ENCODE measurements around the gene PRKAR1B.

The PRKAR1B gene

DNA sequence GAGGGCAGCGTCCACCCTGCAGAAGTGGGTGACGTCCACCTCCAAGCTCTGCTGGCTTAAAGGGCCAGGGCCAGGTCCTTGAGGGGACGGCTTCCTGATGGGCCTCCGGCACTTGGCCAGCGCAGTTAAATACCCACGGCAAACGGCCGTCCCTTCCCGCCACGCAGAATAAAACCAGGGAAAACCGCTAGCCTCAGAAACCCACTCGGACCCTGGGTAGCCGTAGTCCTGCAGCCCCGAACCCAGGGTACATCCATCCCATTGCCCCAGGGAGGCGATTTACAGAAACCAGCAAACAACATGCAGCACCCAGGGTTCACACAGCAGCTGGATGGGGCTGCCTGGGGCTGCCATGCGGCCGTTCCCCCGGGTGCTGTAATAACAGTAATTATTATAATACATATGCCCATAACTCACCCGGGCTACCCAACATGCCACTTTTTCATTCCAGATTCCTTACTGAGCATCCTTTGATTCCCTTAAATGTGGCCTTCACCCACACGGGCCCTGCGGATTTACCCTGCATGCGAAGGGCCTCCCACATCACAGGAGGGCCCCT, 126.0 kb downstream of the PRKAR1B start:
- no peak for DNase-seq

DNA sequence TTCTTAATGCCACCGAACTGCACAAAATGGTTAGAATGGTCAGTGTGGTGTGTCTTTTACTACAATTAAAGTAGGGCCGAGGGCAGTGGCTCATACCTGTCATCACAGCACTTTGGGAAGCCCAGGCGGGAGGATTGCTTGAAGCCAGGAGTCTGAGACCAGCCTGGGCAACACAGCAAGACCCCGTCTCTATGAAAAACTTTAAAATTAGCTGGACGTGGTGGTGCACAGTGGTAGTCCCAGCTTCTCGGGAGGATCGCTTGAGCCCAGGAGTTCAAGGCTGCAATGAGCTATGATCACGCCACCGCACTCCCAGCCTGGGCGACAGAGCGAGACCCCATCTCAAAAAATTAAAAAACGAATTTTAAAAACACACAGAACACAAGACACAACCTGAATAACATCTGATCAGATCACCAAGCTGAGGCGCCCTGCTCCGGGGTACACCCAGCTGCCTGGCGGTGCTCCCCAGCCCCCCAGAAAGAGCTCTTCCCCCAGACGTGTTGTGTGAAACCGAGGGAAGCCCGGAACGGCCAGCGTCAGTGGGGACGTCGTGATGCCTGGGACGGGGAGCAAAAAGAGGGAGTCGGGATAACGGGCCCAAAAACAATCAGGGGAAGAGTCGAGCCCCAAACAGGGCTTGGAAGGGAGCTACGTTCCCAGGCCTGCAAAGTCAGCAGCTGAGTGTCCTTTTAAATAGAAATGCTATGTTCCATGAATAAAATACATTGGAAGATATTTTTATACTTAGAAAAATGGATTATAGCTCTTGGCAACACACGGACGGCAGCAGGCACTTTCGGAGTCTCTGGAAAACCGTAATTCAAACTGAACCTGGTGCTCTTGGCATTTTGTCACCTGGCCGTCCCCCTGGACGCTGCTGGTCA, 126.7 kb downstream of the PRKAR1B start:
- no peak for DNase-seq

DNA sequence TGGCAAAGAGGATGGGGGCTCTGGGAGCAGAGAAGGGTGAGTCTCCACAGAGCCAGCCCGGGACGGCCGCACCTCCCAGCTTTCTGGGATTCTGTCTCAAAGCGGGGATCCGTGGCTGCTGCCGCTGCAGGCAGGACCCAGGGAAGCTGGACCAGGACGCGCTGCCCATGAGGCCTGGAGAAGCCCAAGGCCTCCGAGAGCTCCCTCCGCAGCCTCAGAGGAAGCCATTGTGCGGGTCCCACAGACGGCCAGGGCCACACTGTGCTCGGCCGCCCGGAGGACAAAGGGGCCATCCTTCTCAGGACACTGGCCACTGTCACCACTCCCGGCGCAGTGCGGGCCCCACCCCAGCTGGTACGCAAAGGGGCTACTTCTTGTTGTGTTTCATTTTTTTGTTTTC, 128.2 kb downstream of the PRKAR1B start:
- no peak for DNase-seq

DNA sequence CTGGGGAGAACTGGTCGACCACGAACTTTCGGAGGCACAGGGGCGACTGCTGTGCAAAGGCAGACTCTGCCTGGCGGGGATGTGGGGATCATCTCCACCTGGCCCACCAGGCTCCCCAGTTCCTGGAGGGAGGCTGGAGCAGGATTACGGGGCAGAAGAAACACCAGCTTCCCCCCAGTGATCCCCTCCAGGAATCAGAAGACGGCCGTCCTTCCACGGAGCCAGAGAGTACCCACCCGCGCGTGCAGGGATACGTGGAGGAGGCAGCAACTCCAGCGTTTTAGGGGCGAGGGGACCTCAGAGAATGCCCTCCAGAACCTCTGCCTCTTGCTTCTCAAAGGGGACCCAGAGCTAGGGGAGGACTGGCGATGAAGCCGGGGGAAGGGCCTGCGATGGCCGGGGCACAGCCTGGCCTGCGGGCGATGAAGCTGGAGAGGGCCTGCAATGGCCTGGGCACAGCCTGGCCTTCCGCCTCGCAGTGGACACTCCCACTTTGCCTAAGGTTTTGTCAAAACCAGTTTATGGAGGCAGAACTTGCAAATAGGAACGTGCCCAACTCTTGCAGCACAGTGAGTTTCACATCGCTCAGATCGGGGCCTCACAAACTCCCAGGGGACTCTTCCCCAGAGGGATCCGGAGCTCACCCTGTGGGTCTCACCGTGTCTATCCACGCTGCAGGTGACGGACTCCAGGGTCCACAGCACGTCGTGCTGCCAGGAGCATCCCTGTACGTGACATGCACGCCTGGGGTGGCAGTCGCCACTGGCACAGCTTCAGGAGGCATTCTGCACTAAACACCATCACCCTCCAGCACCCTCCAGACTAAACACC, 129.5 kb downstream of the PRKAR1B start:
- no peak for DNase-seq

DNA sequence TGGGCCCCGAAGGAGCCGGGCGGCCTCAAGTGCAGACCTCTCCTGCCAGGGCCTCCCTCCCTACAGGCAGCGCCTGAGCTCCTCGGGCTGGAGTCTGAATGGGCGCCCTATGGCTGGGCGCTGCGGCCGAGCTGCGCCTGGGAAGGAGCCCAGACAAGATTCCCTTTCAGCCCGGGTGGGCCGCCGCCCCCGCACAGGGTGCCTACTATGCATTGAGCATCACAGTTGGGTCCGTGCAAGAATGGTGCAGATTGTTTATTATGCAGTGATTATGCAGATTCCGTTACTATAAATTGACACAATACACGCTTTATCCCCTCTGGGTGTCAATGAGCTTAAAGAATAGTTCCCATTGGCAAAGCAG, 130.3 kb downstream of the PRKAR1B start:
- no peak for DNase-seq

DNA sequence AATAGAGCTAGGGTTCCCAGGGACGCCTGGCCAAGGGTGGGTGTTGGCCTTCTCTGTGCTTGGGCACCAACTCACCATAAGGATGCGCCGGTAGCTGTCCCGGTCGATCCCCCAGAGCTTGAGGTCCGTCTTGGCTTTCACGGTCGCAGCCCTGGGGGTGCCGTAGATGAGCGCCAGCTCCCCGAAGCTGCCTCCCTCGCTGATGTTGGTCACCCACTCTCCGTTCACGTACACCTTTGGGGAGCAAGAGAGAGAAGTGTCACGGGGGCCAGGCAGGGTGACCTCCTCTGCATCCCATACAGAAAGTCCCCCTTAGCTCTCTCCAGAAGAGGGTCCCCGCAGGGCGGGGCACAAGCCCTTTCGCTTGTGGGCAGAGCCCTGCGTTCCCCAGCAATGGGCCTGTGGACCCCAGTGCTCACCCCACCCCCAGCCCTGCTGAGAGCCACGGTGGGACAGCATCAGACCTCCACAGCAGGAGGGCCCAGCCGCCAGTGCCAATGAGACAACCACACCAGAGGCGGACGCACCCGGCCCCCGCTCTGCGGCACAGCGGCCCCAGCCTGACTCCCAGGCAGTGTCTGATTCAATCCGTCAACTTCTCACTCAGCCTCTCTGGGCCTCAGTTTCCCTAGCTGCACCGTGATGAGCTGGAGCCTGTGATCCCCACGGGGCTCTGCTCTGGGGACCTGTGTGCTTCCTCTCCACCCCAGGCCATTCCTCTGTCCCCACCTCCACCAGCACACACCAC, 130.8 kb downstream of the PRKAR1B start:
- DNase-seq = no peak

DNA sequence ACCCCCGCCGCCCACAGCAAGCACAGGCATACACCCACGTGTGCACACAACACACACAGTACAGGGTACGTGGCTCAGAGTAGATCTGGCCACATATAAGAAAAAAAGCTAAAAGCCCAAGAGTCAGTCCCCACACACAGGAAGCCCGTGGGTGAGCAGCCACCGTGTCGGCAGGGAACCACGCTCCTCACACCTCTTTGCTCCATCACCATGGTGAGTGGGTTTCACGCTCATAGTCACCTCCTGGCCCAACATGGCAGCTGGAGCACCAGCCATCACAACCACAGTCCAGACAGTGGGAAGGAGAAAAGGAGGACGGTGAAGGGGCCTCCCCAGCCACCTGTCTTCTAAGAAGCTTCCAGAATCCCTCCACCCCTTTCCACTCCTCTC, 131.5 kb downstream of the PRKAR1B start:
- DNase-seq = no peak

DNA sequence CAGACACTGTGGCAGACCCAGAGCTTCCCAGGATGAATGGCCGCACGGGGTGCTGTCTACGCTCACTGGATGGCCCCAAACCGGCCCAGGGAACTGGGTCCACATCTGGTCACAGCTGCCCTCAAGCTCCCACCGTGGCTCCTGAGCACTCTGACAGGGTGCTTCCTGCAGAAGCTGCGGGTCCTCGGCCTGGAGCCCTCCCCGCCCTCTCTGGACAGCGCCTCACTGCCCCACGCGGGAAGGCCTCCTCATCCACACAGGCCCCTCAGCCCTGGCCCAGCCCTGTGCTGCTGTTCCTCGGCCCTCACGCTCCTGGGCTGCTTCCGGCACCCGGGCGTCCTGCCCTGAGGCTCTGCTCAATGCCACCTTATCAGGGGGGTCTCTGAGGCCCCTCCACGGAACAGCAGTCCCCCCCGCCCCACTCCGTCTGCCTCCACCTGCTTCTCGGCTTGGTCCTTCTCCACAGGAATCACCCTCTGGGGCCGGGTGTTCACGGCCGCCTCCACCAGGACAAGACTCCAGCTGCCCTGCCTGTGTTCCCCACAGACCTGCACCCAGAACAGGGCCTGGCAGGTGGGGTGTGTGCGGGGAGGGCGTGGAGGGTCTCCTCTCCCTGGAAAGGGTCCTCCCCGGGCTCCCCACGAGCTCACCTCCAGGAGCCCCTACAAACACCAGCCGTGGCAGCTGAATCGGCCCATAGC, 132.0 kb downstream of the PRKAR1B start:
- DNase-seq = no peak

DNA sequence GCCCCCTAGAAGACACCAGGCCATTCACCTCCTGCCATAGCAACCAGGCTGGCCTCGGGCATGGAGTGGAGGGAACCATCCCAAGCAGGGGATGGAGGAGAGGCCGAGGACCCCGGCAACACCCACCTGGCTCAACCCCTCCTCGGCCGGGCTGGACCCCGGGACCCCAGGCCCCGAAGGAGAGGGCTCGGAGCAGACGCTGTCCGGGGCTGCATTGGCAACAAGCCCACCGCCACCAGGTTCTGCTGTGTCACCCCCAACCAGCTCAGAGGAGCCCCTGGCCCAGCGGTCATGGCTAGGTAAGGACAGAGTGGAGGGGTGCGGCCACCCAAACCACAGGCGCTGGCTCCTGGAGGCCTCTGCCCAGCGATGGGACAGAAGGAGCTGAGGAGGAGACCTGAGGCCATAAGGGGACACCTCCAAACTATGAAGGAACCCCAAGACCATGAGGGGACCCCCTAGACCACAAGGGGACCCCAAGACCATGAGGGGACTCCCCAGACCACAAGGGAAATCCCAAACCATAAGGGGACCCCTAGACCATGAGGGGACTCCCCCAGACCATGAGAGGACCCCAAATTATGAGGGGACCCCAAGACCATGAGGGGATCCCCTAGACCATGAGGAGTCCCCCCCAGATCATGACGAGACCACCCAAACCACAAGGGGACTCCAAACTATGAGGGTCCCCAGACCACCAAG, 132.7 kb downstream of the PRKAR1B start:
- no peak for DNase-seq

DNA sequence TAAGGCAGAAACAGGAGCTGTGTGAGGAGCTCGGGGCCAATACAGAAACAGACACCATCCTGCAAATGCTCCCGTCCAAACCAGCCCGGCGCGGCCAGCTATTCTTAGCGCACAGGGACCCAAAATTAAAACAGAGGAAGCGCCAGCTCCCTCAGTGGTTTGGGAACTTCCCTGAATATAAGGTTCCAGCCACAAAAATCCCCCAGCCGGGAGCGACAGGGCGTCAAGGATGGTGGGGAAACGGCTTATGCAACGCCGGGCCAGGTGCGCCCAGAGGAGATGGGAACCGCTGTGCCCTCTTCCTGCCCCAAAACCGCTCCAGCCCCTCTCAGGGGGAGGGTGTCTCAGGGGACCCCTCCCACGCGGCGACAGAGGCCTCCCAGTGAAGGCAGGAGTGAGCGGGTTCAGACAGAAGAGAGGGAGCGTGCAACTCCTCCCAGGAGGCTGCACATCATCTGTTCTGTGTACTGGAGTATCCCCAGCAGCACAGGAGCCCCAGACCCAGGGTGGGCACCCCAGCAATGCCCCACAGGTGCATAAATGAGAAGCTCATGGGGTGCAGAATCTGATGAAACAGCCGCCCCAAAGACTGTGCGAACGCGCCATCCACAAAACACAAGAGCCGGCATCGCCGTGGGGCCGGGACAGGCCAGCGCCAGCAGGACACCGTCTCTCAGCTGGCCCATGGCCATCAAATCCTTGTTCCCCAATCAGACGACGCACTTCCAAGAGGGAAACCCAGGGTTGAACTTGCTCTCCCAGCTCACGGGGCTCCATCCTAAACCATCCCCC, 133.6 kb downstream of the PRKAR1B start:
- DNase-seq = no peak

DNA sequence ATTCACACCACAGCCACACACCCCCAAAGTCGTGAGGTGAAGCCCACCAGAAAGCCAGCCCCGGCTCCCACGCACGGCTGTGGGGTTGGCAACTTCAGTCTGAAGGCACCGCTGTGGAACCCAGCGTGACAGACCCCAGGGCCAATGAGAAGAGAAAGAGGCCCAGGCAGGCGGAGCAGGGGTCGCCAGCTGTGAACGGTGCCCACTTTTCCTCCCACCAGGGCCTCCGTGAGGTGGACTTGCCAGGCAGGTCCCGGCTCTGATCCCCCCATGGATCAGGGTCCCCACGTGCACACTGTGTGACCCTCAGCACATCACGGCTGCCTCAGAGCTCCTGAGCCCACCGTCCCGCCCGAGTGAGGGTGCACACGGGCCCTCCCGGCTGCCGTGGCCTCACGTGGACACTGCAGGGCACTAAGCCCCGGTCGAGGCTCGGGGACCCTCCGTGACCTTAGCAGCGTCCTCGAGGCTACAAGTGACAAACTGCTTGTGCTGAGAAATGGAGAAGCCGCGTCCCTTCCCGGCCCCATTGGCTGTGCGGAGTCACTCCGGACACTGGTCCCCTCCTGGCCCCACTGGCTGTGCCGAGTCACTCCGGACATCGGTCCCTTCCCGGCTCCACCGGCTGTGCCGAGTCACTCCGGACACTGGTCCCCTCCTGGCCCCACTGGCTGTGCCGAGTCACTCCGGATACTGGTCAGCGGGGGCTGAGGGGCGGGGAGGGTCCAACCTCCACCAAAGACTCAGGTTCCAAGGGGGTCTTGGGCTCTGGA, 135.0 kb downstream of the PRKAR1B start:
- DNase-seq = no peak

DNA sequence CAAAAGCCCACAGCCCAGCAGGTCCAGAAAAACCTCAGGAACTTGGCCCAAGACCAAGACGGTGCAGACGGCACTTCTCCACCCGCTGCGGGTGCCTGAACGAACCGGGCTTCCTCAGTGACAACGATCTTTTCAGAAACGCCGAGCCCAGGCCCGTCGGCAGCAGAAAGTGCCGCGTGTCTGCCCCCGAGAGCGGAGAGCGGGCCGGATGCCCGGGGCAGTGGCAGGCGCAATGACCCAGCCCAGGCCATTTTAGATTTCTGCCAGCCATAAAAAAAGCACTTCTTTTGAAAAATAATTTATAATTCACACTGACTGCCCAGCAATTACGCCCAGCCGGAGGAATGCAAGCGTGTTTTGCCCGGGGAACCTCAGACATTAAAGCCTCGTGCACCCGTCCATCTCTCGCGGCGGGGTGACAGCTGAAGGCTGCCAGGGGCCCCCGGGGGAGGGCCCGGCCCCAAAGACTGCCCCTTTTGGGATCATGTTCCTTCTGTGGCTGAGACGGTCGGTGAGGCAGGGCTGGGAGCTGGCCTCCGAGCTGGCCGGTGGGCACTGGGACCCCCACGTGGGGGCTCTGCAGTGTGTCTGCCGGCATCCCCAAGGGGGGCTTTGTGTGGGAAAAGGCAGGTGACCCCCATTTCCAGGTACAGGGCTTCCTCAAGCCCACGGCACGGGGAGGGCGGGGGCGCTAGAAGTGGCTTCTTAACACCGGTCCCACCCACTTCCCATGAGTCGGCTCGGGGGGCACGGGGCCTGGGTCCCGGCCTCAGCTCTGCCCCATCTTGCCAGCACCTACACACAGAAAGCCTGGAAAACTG, 136.1 kb downstream of the PRKAR1B start:
- DNase-seq = no peak

DNA sequence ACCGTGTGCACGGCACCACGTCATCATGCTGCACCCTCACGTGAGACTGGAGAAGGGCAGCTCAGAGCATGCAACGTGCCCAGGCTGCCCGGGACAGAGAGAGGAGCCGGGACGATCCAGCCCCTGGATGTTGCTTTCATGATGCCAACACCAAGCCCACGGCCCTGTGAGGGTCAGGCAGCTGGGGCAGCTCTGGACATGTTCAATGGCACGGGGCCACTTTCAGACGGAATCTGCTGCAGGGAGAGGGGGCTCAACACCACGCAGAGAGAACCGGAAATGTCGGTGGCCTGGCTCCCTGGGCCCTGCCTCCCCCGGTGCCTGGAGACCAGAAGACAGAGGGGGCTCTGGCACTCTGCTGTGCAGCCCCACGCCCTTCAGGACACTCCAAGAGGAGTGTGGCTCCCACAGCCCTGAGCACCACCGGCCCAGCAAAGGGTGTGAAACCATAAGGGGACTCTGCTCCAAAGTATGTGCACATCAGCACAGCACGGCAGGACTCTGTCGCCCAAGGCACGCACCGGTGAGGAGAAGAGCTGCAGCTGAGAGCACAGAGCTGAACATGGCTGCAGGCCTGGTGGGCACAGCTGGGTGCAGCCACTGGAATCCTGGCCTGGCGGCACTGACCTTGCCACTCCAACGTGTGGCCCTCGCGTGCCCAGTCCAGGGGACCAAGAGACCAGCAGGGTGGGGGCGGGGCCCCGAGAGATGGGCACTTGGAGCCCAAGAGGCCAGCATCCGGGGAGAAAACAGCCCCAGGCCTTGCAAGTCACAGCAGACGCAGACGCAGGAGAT, 137.1 kb downstream of the PRKAR1B start:
- no peak for DNase-seq

DNA sequence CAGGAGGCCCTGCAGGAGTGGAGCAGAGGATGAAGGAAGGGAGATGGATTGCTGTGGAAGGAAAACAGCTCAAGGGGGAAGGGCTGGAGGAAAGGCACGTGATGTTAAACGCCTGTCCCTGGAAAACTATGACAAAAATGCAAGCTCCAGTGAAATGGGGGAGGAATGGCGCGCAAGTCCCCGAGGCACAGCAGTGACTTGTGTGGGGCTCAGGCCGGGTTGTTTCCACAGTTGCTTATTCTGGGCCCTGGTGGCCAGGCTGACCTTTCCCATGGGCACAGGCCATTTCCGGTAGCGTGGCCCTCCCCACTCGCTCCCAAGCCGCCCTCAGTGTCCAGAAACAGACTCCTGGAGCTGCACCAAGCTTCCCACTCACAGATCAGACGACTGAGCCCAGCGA, 139.3 kb downstream of the PRKAR1B start:
- DNase-seq = no peak

DNA sequence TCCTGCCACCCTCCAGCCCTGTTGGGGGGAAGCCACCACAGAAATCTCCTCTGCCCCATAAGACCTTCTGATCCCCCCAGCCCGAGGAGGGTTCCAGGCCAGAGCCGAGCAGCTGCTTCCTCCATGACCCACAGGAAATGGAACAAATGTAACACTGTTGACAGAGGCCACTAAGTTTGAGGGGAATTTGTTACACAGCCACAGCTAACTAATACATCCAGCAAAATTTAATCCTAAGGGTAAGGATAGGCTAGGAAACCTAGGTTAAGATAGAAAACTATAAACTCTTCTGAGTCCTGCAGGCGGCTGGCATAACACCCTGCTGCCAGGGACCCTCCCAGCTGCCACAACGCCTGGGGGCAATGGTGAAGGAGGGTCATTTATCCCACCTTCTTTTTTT, 140.6 kb downstream of the PRKAR1B start:
- DNase-seq = no peak

DNA sequence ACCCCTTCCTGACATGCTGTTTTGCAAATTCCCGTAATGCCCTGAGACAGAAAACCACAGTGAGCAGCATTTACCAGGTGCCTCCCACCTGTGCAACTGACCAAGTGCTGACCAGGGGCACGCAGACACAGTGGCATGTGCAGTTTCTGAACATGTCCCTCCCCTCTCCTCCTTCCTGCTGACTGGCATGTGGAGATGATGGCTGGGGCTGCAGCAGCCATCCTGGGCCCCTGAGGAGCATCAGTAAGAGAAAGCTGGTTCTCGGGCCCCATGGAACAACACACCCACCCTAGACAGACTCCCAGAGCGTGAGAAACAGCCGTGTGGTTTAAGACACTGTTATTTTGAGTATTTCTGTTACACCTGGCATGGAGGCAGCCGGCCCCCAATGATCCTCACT, 141.2 kb downstream of the PRKAR1B start:
- DNase-seq = no peak

DNA sequence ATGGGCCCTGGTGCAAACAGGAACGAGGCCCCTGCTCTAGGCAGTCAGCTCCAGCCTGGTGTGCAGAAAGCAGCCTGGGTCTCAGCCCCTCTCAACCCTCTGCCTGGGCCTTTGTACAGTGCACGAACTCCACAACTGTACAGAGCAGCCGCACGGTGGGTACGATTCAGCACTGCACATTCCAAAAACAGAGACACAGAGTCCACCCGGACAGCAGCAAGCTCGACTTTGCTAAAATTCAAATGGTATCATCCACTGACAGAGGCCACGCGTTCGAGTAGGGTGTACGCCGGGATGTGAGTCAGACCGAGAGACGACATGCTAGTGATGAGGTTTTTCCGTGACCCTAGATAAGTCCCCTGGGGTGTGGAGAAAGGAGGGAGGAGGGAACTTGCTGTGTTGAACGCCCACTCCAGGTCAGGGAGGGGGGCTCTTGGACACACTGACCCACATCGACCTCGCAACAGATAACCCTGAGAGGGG, 141.8 kb downstream of the PRKAR1B start:
- DNase-seq = peak; percentile 50

DNA sequence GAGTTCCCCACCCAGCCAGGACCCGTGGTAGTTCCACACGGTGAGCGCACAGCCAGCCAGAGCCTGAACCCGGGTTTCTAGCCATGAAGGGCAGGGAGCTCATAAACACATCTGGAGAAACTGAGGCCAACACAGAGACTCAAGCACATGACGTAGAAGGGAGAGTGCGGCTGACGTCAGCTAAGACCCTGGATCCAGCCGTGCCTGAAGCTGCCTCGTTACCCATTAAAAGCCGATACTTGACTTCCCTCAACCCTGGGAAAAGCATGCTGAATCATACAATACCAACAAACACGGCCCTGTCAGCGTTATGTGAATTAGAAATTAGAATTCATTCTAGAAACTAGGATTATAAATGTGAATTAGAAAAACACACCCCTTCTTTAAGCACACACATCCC, 142.3 kb downstream of the PRKAR1B start:
- DNase-seq = no peak

Measured in CD4-positive, alpha-beta T cell treated with Interleukin-4 for 4 hours (primary cell).